ENCODE measurements around the gene GRIK1.

GRCh38 chr21:29788752-29789151 is 151.0 kb downstream of the GRIK1 start:
- TF ChIP-seq, protein P1, sequence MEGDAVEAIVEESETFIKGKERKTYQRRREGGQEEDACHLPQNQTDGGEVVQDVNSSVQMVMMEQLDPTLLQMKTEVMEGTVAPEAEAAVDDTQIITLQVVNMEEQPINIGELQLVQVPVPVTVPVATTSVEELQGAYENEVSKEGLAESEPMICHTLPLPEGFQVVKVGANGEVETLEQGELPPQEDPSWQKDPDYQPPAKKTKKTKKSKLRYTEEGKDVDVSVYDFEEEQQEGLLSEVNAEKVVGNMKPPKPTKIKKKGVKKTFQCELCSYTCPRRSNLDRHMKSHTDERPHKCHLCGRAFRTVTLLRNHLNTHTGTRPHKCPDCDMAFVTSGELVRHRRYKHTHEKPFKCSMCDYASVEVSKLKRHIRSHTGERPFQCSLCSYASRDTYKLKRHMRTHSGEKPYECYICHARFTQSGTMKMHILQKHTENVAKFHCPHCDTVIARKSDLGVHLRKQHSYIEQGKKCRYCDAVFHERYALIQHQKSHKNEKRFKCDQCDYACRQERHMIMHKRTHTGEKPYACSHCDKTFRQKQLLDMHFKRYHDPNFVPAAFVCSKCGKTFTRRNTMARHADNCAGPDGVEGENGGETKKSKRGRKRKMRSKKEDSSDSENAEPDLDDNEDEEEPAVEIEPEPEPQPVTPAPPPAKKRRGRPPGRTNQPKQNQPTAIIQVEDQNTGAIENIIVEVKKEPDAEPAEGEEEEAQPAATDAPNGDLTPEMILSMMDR (IDR thresholded peaks at IDR 0.05) = no peak
- TF ChIP-seq EP300 (IDR thresholded peaks at IDR 0.05) (no peak), POLR2A (IDR thresholded peaks at IDR 0.05) (no peak)

Data from tibial nerve (tissue), 4 donors.